ENCODE measurements around the gene MSI1.
A peak's percentile ranks its signal among the peaks of the same experiment; 100 is the strongest.
"Not testable (repeated sequence)": the region's sequence is repeated elsewhere in the genome, so short reads cannot be mapped to it uniquely, and the experiment has no call there.

MSI1 gene

DNA sequence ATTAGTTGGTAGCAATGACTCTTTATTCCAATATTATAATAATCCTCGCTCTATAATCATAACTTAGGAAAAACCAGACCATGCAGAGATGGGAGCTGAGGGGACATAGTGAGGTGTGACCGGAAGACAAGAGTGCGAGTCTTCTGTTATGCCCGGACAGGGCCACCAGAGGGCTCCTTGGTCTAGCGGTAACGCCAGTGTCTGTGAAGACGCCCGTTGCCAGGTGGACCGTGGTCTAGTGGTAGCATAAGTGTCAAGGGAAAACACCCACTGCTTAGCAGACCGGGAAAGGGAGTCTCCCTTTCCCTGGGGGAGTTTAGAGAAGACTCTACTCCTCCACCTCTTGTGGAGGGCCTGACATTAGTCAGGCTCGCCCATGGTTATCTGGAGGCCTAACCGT, 33.5 kb downstream of the MSI1 start:
- not testable (repeated sequence) for H3K4me3 ChIP-seq (ENCODE audit: low read depth, low read length)
- TF ChIP-seq, protein P1, sequence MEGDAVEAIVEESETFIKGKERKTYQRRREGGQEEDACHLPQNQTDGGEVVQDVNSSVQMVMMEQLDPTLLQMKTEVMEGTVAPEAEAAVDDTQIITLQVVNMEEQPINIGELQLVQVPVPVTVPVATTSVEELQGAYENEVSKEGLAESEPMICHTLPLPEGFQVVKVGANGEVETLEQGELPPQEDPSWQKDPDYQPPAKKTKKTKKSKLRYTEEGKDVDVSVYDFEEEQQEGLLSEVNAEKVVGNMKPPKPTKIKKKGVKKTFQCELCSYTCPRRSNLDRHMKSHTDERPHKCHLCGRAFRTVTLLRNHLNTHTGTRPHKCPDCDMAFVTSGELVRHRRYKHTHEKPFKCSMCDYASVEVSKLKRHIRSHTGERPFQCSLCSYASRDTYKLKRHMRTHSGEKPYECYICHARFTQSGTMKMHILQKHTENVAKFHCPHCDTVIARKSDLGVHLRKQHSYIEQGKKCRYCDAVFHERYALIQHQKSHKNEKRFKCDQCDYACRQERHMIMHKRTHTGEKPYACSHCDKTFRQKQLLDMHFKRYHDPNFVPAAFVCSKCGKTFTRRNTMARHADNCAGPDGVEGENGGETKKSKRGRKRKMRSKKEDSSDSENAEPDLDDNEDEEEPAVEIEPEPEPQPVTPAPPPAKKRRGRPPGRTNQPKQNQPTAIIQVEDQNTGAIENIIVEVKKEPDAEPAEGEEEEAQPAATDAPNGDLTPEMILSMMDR (IDR thresholded peaks at IDR 0.05; ENCODE audit: borderline replicate concordance, insufficient read depth, low read depth, low read length) = peak; percentile 67

DNA sequence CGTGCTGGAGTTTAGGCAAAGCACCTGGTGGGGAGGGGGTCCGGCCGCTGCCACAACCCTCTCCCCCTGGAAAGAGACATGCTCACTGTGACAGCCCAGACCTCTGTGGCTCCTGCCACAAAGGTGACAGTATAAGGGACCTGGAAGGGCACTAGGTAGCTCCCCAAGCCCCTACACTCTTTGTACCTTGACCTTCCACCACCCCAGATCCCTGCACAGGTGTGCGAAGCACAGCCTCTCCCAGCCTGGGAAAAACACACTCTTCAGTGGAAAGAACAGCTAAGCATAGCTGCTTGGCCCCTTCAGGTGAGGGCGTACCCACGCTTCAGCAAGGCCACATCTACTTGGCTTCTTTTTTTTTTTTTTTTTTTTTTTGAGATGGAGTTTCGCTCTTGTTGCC, 36.4 kb downstream of the MSI1 start:
- TF ChIP-seq, protein P1 (IDR thresholded peaks at IDR 0.05; ENCODE audit: borderline replicate concordance, insufficient read depth, low read depth, low read length) = no peak

DNA sequence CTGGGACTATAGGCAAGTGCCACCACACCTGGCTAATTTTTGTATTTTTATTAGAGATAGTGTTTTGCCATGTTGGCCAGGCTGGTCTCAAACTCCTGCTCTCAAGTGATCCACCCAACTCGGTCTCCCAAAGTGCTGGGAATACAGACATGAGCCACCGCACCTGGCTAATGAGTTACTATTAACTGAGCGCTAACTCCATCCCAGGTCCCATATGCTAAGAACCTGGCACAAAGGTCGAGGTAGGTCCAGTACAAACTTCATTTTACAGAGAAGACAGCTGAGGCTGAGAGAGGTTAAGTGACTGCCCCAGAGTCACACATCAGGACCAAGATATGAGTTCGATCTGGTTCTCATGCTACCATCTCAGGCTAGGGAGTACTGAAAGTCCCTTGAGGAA, 36.9 kb downstream of the MSI1 start:
- no peak overlapping the region for H3K4me3 ChIP-seq (ENCODE audit: low read depth, low read length)
- TF ChIP-seq, protein P1 (IDR thresholded peaks at IDR 0.05; ENCODE audit: borderline replicate concordance, insufficient read depth, low read depth, low read length) = no peak

More for the DNA sequence above, 36.4 kb downstream of the MSI1 start:
- no peak overlapping the region for H3K4me3 ChIP-seq (ENCODE audit: low read depth, low read length)

DNA sequence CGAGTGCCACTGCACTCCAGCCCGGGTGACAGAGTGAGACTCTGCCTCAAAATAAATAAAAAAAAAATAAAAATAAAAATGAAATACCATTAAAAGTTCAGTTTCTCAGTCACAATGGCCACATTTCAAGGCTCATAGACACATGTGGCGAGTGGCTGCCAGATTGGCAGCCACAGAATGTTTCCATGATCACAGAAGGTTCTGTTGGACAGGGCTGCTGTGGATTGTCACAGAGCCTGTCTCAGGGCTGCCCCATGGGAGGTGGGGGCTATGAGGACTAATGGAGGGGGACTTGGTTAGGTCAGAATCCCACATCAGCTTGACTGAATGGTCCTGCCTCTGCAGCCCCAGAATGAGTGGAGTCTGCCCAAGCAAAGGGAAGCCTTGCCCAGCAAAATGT, 37.6 kb downstream of the MSI1 start:
- TF ChIP-seq, protein P1 (IDR thresholded peaks at IDR 0.05; ENCODE audit: borderline replicate concordance, insufficient read depth, low read depth, low read length) = no peak
- H3K4me3 ChIP-seq (ENCODE audit: low read depth, low read length) = no peak overlapping the region

DNA sequence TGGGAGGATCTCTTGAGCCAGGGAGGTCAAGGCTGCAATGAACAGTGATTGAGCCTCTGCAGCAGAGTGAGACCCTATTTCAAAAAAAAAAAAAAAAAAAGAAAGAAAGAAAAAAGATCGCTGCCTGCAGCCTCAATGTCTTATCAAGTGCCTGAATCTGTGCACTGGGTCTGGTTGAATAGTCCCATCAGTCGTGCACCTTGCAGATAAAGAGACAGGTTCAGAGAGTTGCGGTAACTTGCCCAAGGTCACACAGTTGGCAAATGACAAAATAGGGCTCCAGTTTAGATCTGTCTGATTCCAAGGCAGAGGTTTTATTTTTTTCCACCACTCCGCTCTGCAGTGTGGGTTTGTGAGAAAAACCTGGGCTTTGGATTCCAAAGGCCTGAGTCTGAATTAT, 40.7 kb downstream of the MSI1 start:
- H3K4me3 ChIP-seq (ENCODE audit: low read depth, low read length) = no peak overlapping the region
- TF ChIP-seq, protein P1 (IDR thresholded peaks at IDR 0.05; ENCODE audit: borderline replicate concordance, insufficient read depth, low read depth, low read length) = no peak

DNA sequence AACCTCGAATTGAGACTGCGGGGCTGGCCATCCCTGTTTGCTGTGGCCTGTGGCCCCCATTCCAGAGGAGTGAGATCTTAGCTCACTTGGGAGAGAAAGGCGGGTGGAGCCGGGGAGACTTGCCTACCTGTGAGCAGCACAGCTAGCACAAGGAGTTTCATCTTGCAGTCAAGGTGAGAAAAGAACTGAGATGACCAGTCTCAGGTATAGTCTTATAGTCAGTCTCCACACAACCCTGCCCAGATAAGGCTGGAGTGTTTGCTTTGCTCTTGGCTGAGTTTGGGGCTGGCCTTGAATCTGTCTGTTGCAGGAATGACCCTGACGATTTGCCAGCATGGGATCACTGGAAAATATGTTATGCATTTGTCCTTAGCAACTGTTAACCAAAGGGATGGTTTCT, 41.4 kb downstream of the MSI1 start, which contains the start of gene PLA2G1B:
PLA2G1B (minus strand) TSS at position 187 of the 400 bp plus-strand sequence; CDS start at position 161, 26 bp downstream.
- TF ChIP-seq, protein P1 (IDR thresholded peaks at IDR 0.05; ENCODE audit: borderline replicate concordance, insufficient read depth, low read depth, low read length) = no peak

DNA sequence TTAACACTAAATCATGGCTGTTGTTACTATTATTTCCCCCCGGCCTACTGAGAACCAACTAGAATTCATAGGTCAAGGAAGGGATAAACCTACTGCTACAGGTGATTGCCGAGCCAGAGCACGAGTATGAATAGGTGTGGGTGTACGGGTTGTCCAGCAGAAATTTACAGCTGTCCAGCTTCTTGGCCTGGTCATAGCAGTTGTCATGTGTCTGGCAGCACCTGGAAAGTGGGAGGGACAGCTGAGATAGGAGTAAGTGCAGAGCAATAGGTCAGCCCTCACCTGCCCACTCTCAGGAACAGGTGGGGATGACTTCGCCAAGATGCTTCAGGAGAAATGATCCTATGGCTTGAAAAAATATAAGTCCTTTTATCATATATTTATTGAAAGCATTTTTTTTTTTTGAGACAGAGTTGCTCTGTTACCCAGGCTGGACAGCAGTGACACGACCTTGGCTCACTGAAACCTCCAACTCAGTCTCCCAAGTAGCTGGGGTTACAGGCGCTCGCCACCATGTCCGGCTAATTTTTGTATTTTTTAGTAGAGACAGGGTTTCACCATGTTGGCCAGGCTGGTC, 44.0 kb downstream of the MSI1 start:
- TF ChIP-seq, protein P1 (IDR thresholded peaks at IDR 0.05; ENCODE audit: borderline replicate concordance, insufficient read depth, low read depth, low read length) = no peak
- no peak overlapping the region for H3K4me3 ChIP-seq (ENCODE audit: low read depth, low read length)

More for the DNA sequence above, 41.4 kb downstream of the MSI1 start, which contains the start of gene PLA2G1B:
- no peak within 1 kb of the TSS for H3K4me3 ChIP-seq (ENCODE audit: low read depth, low read length)
